Upper lobe of left lung (tissue), 6 donors: ENCODE data around the gene SLC17A9. TPM values are rescaled to one million over a fixed set of nuclear protein-coding genes. Genes with fewer than 3 reads are reported as not detected.

Source experiments
- ATAC-seq, 2 donors: fragments of 200-7000 bp; cut with Tn5 transposase; one replicate each; pipeline ENCODE4 v1.9.1; 2022; ENCODE audit warnings: mild to moderate bottlenecking in 2 of 2, moderate library complexity in 2 of 2; ENCODE audit not compliant: low FRiP score in 2 of 2
- DNase-seq, 2 donors: peaks; one replicate each; pipeline ENCODE4 v3.0.0-alpha.2; 2019 to 2020
- H3K27ac ChIP-seq, 4 donors: fragments of 200-600 bp; sonication (generic); one replicate each; pipeline ENCODE4 v1.5.1; 2016 to 2019
- H3K27me3 ChIP-seq, 4 donors: fragments of 200-600 bp; sonication (generic); one replicate each; pipeline ENCODE4 v1.5.1; 2017 to 2019
- H3K36me3 ChIP-seq, 4 donors: fragments of 200-600 bp; sonication (generic); one replicate each; pipeline ENCODE4 v1.5.1; 2016 to 2019
- H3K4me1 ChIP-seq, 4 donors: fragments of 200-600 bp; sonication (generic); one replicate each; pipeline ENCODE4 v1.5.1; 2018 to 2019
- H3K4me3 ChIP-seq, 4 donors: fragments of 200-600 bp; sonication (generic); one replicate each; pipeline ENCODE4 v1.5.1; 2017 to 2019; ENCODE audit warnings: mild to moderate bottlenecking in 2 of 4, moderate library complexity in 1 of 4
- H3K9me3 ChIP-seq, 4 donors: fragments of 200-600 bp; sonication (generic); one replicate each; pipeline ENCODE4 v1.5.1; 2018 to 2019
- EP300 ChIP-seq, 4 donors: sonication (generic); formaldehyde crosslinking; IDR thresholded peaks; one replicate each; pipeline ENCODE4 v1.5.1; 2017; ENCODE audit warnings: antibody characterized with exemption in 4 of 4, control low read depth in 2 of 4
- POLR2A ChIP-seq, 4 donors: fragments of 450-650 bp; IDR thresholded peaks; one replicate each; pipeline ENCODE4 v1.5.1; 2016 to 2017; ENCODE audit warnings: antibody characterized with exemption in 4 of 4, mild to moderate bottlenecking in 2 of 4
- POLR2AphosphoS5 ChIP-seq, 2 donors: sonication (generic); formaldehyde crosslinking; IDR thresholded peaks; one replicate each; pipeline ENCODE4 v1.5.1; 2017; ENCODE audit warnings: antibody characterized with exemption in 2 of 2
- WGBS, 2 donors: methylation state at CpG; one replicate each; pipeline ENCODE4 v1.1.5; 2017 to 2018; 5-methylcytosine and 5-hydroxymethylcytosine counted together
- total RNA-seq, 6 donors: library from RNA; depleted of rRNA in 4 of 6; stranded (reverse); fragments of >200 nt in 4 of 6; gene quantifications; one replicate each; pipeline versions ENCODE4 v1.1.0 to v1.2.1, GENCODE V29; 2016 to 2021
- TF ChIP-seq, protein P1 (sequence below), 6 experiments: fragments of 450-650 bp in 4 of 6; fragments of 200-600 bp in 2 of 6; sonication (generic) in 2 of 6; IDR thresholded peaks; one replicate each; pipeline ENCODE4 v1.5.1; 2016 to 2019; ENCODE audit warnings: antibody characterized with exemption in 6 of 6
- donor health status: DM: no; HTN: no; CAD: no; lungs with moderate emphysema.
- donor health status: DM: no; HTN: yes; CAD: no; lungs with severe emphysema.

The SLC17A9 gene, protein sequence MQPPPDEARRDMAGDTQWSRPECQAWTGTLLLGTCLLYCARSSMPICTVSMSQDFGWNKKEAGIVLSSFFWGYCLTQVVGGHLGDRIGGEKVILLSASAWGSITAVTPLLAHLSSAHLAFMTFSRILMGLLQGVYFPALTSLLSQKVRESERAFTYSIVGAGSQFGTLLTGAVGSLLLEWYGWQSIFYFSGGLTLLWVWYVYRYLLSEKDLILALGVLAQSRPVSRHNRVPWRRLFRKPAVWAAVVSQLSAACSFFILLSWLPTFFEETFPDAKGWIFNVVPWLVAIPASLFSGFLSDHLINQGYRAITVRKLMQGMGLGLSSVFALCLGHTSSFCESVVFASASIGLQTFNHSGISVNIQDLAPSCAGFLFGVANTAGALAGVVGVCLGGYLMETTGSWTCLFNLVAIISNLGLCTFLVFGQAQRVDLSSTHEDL
- 10 to 100 TPM in 4 of 6 donors, 1 to 10 TPM in 2; 3.8 to 18.5 (median 14.4) TPM for total RNA-seq

DNA sequence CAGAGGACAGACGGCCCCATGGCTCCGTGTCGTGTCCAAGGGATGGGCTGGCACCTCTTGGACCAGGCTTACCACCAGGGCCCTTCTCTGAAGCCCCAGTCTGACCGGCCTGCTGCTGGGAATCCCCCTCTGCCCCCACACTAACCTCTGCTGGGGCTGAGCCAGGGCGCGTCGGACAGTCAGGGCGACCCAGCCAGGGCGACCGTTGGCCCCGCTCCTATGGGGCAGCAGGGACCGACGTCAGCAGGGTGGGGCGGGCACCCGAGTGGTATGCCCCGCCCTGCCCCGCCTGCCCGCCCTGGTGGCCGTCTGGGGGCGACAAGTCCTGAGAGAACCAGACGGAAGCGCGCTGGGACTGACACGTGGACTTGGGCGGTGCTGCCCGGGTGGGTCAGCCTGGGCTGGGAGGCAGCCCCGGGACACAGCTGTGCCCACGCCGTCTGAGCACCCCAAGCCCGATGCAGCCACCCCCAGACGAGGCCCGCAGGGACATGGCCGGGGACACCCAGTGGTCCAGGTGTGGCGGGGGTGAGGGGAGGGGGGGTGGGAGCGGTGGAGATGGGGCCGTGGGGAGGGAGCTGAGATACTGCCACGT, at the start of gene SLC17A9:
Gene SLC17A9, plus strand, starts transcription at position 337 of the 595 bp plus-strand sequence. Its CDS starts 122 bp downstream, at position 459.
- Histone ChIP-seq H3K27ac (peak within 1 kb of the TSS; percentile 77 to 87 (median 85)), H3K9me3 (no peaks in the 10 kb centered on the region), H3K36me3 (peaks cover 0 to 31% (median 15%) of the 10 kb centered on the region in 4 donors), H3K4me1 (peaks cover 26 to 45% (median 31%) of the 10 kb centered on the region in 4 donors), H3K4me3 (peak within 1 kb of the TSS in 3 of 4 donors; percentile 36 to 52 (median 41)), H3K27me3 (no peaks in the 10 kb centered on the region)
- peak; percentile 89 to 95 for DNase-seq
- WGBS, 2 donors: 6 to 13% methylated on average over 4 to 19 of the region's 37 CpGs
- peak; percentile 68 to 81 for ATAC-seq
- no peak for TF ChIP-seq EP300 (IDR thresholded peaks at IDR 0.05)
- TF ChIP-seq, protein P1, sequence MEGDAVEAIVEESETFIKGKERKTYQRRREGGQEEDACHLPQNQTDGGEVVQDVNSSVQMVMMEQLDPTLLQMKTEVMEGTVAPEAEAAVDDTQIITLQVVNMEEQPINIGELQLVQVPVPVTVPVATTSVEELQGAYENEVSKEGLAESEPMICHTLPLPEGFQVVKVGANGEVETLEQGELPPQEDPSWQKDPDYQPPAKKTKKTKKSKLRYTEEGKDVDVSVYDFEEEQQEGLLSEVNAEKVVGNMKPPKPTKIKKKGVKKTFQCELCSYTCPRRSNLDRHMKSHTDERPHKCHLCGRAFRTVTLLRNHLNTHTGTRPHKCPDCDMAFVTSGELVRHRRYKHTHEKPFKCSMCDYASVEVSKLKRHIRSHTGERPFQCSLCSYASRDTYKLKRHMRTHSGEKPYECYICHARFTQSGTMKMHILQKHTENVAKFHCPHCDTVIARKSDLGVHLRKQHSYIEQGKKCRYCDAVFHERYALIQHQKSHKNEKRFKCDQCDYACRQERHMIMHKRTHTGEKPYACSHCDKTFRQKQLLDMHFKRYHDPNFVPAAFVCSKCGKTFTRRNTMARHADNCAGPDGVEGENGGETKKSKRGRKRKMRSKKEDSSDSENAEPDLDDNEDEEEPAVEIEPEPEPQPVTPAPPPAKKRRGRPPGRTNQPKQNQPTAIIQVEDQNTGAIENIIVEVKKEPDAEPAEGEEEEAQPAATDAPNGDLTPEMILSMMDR (IDR thresholded peaks at IDR 0.05): peak in 3 of 6 experiments; percentile 28 to 48 (median 34)
- TF ChIP-seq POLR2AphosphoS5 (IDR thresholded peaks at IDR 0.05): peak; percentile 40 to 51

DNA sequence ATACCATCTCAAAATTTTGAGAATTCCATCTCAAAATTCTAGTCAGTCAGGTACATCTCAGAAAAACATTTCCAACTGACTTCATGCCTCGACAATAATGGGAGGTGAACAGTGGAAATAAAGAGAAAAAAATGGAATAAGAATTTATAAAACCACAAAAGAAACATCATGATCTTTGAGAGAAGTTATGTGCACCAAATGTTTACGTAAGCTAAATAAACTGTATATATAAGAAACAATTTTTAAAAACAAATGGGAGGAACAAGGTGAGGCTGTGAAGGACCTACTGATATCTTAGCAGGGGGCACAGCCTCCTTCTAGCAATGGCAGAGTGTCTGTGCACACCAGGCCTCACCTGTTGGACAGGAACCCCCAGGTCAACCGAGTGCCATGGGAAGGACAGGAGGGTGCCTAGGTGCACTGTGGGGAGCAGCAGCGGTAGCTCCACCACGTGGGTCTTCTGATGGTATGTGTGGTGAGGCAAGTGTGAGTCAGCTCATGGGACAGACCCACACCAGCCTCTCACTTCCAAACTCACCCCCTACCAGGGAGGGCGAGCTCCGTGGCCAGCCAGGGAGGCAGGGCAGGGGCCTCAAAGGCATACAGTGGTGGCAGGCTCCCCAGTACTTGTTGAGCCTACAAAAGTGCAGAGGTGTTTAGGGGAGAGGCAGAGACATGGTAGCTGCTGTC, 49.4 kb upstream of the SLC17A9 start:
- peaks cover 29 to 74% (median 64%) of the 10 kb centered on the region in 4 donors for H3K36me3 ChIP-seq

DNA sequence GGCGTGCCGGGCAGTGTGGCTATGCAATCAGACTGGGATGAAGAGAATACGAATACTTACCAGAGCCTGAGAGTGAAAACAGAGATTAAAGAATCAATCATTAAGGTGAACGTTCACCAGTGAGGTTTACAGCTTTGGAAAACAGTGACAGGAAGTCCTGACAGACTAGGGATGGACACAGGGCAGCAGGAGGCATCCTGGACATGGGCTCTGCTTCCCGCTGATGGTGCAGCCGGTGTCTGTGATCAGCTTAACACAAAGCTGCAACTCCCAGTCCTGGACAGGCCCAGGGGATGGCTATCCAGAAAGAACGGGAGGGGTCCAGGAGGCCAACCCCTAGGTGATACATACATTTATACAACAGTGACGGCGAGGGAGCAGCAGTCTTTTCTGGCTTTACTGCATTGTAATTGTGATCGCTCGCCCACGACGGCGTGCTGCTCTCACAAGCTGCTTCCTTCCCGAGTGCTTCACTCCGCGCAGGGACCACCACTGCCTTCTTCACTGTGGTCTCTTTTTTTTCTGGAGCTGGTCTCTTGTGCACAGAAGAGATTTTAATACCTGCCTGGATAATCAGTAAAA, 46.9 kb upstream of the SLC17A9 start:
- Histone ChIP-seq H3K27me3 (no peaks in the 10 kb centered on the region), H3K4me1 (peaks cover 1 to 8% (median 2%) of the 10 kb centered on the region in 4 donors), H3K27ac (no peak overlapping the region), H3K4me3 (no peak overlapping the region), H3K36me3 (peaks cover 48 to 99% (median 89%) of the 10 kb centered on the region in 4 donors), H3K9me3 (no peaks in the 10 kb centered on the region)
- no peak for TF ChIP-seq POLR2A (IDR thresholded peaks at IDR 0.05)
- TF ChIP-seq, protein P1 (IDR thresholded peaks at IDR 0.05): no peak
- TF ChIP-seq EP300 (IDR thresholded peaks at IDR 0.05): no peak
- no peak for TF ChIP-seq POLR2AphosphoS5 (IDR thresholded peaks at IDR 0.05)
- ATAC-seq: no peak
- WGBS, 2 donors: 94% methylated on average over 17 of the region's 17 CpGs
- no peak for DNase-seq

More for the DNA sequence above, 49.4 kb upstream of the SLC17A9 start:
- ATAC-seq (no peak), DNase-seq (no peak)
- no peak overlapping the region for H3K4me3 ChIP-seq
- no peaks in the 10 kb centered on the region for H3K27me3 ChIP-seq
- H3K4me1 ChIP-seq: peaks cover 12 to 22% (median 19%) of the 10 kb centered on the region in 4 donors
- TF ChIP-seq, protein P1 (IDR thresholded peaks at IDR 0.05): no peak
- TF ChIP-seq POLR2AphosphoS5 (IDR thresholded peaks at IDR 0.05) (no peak), EP300 (IDR thresholded peaks at IDR 0.05) (no peak), POLR2A (IDR thresholded peaks at IDR 0.05) (no peak)
- no peak overlapping the region for H3K27ac ChIP-seq
- H3K9me3 ChIP-seq: no peaks in the 10 kb centered on the region
- 75 to 77% methylated on average over 5 to 7 of the region's 7 CpGs for WGBS, 2 donors

DNA sequence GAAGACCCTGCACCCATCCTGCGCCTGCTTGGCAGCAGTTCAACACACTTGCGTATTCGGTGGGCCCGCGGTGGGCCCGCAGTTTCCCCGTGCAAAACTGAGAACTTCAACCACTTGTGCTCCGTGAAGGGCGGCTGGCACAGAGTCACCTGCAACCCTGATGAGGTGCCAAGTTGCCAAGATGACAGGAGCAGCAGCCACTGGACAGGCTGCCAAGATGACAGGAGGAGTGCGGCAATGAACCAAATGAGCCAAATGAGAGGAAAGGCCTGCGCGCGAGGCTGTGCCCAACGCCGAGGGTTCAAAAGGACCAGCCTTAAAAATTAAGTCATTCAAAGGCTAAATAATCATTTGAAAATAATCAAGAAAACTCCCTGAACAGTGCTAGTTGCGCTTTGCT, 46.3 kb upstream of the SLC17A9 start:
- ATAC-seq (no peak), DNase-seq (no peak)
- H3K36me3 ChIP-seq: peaks cover 54 to 99% (median 94%) of the 10 kb centered on the region in 4 donors
- TF ChIP-seq, protein P1 (IDR thresholded peaks at IDR 0.05): no peak
- TF ChIP-seq POLR2AphosphoS5 (IDR thresholded peaks at IDR 0.05) (no peak), POLR2A (IDR thresholded peaks at IDR 0.05) (no peak), EP300 (IDR thresholded peaks at IDR 0.05) (no peak)
- H3K9me3 ChIP-seq: no peaks in the 10 kb centered on the region
- no peak overlapping the region for H3K4me3 ChIP-seq
- H3K27me3 ChIP-seq: no peaks in the 10 kb centered on the region
- 93 to 97% methylated on average over 10 to 16 of the region's 16 CpGs for WGBS, 2 donors
- H3K4me1 ChIP-seq: peaks cover 0 to 4% (median 0%) of the 10 kb centered on the region in 4 donors
- no peak overlapping the region for H3K27ac ChIP-seq
